ENCODE measurements around the gene AP1G1.
A peak's percentile ranks its signal among the peaks of the same experiment; 100 is the strongest.
"Not testable (repeated sequence)": the region's sequence is repeated elsewhere in the genome, so short reads cannot be mapped to it uniquely, and the experiment has no call there.

Gene AP1G1

DNA sequence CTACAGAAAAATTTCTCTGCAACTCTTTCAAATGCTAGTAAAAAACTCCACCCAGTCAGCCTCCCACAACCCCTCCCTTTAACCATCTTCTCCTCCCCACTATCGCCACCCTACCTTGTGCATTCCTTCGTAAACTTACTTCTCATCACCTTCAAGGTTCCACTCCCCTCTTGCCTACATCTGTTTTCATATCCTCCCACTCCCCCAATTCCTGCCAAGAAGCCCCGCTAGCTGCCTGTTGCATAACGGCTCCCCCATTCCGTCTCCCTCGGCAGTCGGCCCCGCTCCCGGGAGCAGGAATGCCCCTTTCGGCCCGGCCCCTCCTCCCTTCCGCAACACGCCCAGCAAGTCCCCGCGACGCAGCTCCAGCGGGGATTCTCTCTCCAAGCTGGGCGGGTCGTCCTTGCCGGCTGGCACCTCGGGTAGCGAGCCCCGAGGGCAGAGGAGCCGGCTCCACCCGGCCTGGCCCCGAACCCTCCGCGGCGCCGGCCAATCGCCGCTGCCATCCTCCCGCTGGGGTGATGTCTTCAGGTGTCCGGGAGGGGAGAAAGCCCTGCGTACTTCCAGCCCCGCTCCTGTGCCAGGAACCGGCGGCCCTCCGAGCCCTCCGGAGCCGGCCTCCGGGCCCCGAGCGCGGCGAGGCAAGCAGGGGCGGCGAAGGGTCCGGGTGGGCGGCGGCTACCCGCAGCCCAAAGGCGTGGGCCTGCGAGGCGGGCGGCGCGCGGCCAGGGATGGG is 85.7 kb downstream of the AP1G1 start:
- H3K4me1 Mint-ChIP-seq = peaks cover 31% of the 10 kb centered on the region
- H3K27ac Mint-ChIP-seq = peak overlapping the region; percentile 87
- DNase-seq (ENCODE audit: low spot score in 2 of 2) (peak; percentile 33 to 61), ATAC-seq (ENCODE audit: low read depth) (peak; percentile 14)
- H3K36me3 Mint-ChIP-seq = no peaks in the 10 kb centered on the region
- H3K27me3 Mint-ChIP-seq = no peaks in the 10 kb centered on the region
- H3K4me3 Mint-ChIP-seq = peak overlapping the region; percentile 92
- H3K9me3 Mint-ChIP-seq = no peaks in the 10 kb centered on the region

DNA sequence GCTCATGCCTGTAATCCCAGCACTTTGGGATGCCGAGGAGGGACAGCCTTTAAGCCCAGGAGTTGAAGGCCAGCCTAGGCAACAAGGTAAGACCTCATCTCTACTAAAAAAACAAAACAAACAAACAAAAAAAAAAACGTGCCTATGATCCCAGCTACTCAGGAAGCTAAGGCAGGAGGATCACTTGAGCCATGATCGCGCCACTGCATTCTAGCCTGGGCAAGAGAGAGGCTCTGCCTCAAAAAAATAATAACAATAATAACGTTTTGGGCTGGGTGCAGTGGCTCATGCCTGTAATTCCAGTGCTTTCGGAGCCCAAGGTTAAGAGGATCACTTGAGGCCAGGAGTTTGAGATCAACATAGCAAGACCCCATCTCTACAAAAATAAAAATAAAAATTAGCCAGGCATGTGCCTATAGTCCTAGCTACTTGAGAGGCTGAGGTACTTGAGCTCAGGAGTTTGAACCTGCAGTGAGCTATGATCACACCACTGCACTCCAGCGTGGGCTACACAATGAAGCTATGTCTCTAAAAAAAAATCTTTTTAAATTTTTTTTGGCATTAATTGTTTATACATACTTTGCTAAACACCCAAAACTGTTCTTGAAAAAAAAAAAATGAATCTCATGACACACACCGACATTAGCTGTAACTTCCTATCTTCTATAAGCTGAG is 87.4 kb downstream of the AP1G1 start:
- H3K27me3 Mint-ChIP-seq = no peaks in the 10 kb centered on the region
- H3K4me1 Mint-ChIP-seq = peaks cover 21% of the 10 kb centered on the region
- no peak overlapping the region for H3K4me3 Mint-ChIP-seq
- DNase-seq (ENCODE audit: low spot score in 2 of 2) (no peak), ATAC-seq (ENCODE audit: low read depth) (no peak)
- H3K27ac Mint-ChIP-seq = no peak overlapping the region
- no peaks in the 10 kb centered on the region for H3K36me3 Mint-ChIP-seq
- H3K9me3 Mint-ChIP-seq = no peaks in the 10 kb centered on the region

DNA sequence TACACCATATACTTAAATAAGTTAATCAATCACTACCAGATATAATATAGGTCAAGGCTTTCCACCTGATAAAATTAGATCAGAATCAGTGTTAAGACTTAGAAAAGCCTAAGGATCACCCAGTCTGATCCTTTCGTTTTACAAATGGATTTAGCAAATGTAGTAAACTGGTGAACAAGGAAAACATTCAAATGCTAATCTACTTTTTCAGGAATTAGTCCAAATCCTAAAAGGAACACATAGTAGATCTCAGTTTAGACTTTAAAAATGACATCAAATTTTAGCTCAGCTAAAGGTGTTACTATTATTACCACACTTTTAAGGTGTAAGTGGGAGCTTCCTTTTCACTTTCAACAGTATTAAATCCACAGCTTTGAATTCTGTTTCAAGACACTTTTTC is 96.1 kb downstream of the AP1G1 start:
- H3K4me3 Mint-ChIP-seq = no peak overlapping the region
- H3K36me3 Mint-ChIP-seq = peaks cover 4% of the 10 kb centered on the region
- H3K27ac Mint-ChIP-seq = no peak overlapping the region
- no peaks in the 10 kb centered on the region for H3K9me3 Mint-ChIP-seq
- DNase-seq (ENCODE audit: low spot score in 2 of 2) (no peak), ATAC-seq (ENCODE audit: low read depth) (no peak)
- peaks cover 10% of the 10 kb centered on the region for H3K4me1 Mint-ChIP-seq
- H3K27me3 Mint-ChIP-seq = no peaks in the 10 kb centered on the region

DNA sequence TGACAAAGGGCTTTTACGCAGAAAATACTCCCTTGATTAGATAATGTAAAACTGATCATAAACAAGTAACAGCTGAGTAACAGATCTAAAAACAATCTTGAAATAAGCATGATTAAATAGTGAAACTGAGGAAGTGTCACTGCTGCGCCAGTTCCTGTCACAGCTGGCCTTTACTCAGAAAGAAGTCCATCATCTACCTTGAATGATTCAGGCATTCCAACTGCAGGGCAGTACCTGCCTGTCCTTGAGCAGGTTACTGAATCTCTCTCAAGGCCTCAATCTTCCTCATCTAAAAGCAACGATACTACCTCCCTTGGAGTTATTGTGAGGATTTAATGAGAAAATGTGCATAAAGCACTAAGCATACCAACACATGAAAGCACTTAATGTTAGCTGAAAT is 96.8 kb downstream of the AP1G1 start:
- H3K4me1 Mint-ChIP-seq = peaks cover 11% of the 10 kb centered on the region
- H3K4me3 Mint-ChIP-seq = no peak overlapping the region
- no peaks in the 10 kb centered on the region for H3K27me3 Mint-ChIP-seq
- no peaks in the 10 kb centered on the region for H3K9me3 Mint-ChIP-seq
- H3K36me3 Mint-ChIP-seq = peaks cover 4% of the 10 kb centered on the region
- DNase-seq (ENCODE audit: low spot score in 2 of 2) = no peak
- no peak for ATAC-seq (ENCODE audit: low read depth)
- H3K27ac Mint-ChIP-seq = no peak overlapping the region

DNA sequence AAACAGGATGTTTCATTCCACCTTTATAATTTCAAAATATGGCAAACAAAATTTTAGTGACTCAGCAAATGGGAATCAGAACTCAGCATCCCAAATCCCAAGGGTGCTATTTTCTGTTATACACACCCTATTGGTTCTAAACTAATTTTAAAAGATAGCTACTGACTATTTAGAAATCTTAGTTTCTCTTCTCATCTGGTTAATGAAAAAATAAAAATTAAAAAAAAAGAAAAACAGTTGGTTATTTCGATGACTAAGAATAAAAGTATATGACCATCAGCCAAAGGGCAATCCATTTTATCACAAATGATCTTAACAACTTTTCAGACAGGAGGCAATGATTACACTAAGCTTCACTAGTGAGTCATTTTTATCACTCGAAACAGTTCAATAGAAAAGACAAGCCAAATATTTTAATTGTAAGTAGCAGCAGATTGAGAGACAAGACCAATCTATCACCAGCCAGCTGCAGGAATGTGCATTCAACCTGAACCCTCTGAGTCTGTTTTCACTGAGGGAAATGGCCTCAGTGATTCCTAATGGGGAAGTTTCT is 99.3 kb downstream of the AP1G1 start:
- Mint-ChIP-seq H3K4me1 (peaks cover 13% of the 10 kb centered on the region), H3K27ac (no peak overlapping the region), H3K9me3 (no peaks in the 10 kb centered on the region), H3K4me3 (no peak overlapping the region), H3K36me3 (no peaks in the 10 kb centered on the region), H3K27me3 (no peaks in the 10 kb centered on the region)
- DNase-seq (ENCODE audit: low spot score in 2 of 2) (no peak), ATAC-seq (ENCODE audit: low read depth) (no peak)

DNA sequence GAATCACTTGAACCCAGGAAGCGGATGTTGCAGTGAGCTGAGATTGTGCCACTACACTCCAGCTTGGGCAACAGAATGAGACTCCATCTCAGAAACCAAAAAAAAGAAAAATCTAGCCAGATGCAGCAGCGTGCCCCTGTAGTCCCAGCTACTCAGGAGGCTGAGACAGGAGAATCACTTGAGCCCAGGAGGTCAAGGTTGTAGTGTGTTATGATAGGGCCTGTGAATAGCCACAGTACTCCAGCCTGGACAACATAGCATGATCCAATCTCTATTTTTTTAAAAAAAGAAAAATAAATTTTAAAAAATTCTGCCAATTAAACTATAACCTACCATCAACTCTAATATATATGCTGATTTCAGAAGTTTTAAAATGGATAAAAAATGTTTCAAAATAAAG is 99.9 kb downstream of the AP1G1 start:
- no peaks in the 10 kb centered on the region for H3K27me3 Mint-ChIP-seq
- no peak overlapping the region for H3K4me3 Mint-ChIP-seq
- no peak for ATAC-seq (ENCODE audit: low read depth)
- no peak for DNase-seq (ENCODE audit: low spot score in 2 of 2)
- H3K36me3 Mint-ChIP-seq = no peaks in the 10 kb centered on the region
- H3K4me1 Mint-ChIP-seq = peaks cover 13% of the 10 kb centered on the region
- H3K9me3 Mint-ChIP-seq = no peaks in the 10 kb centered on the region
- H3K27ac Mint-ChIP-seq = no peak overlapping the region

DNA sequence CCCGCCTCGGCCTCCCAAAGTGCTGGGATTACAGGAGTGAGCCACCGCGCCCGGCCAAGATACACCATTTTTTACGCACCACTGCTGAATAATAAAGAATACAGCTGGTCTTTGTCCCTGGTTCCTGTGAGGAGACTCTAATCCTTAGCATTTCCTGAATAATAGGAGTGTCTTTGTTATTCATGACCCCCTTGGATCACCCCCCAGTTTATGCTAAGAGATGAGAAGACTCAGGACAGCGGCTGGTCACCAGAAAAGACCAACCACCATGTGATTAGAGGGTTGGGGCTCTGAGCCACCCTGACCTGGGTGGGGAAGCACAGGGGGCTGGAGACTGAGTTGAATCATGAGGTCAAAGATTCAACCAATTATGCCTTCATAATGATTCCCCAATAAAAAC is 101.4 kb downstream of the AP1G1 start:
- Mint-ChIP-seq H3K4me1 (peaks cover 13% of the 10 kb centered on the region), H3K9me3 (no peaks in the 10 kb centered on the region), H3K27me3 (no peaks in the 10 kb centered on the region), H3K36me3 (peaks cover 2% of the 10 kb centered on the region), H3K27ac (no peak overlapping the region), H3K4me3 (no peak overlapping the region)
- no peak for ATAC-seq (ENCODE audit: low read depth)
- no peak for DNase-seq (ENCODE audit: low spot score in 2 of 2)

DNA sequence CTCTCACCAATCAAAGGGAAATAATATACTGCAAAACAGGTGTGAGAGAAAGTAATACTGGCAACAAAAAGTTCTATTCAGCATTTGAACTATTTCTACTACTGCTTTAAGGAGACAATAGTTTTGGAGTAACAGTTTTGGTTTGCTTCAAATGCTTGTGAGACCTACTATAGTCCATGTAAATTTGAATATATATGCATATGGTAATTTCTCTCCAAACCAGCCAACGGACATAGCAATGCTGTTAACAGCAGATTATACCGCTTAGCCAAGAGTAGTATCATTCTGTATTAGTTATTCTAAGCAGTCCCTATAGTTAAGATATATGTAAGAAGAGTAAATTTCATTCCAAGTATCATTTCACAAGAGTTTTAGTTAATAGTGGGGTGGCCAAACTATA is 102.6 kb downstream of the AP1G1 start:
- H3K9me3 Mint-ChIP-seq = no peaks in the 10 kb centered on the region
- ATAC-seq (ENCODE audit: low read depth) (no peak), DNase-seq (ENCODE audit: low spot score in 2 of 2) (no peak)
- peak overlapping the region; percentile 36 for H3K27ac Mint-ChIP-seq
- H3K4me1 Mint-ChIP-seq = peaks cover 11% of the 10 kb centered on the region
- peaks cover 2% of the 10 kb centered on the region for H3K36me3 Mint-ChIP-seq
- H3K4me3 Mint-ChIP-seq = no peak overlapping the region
- H3K27me3 Mint-ChIP-seq = no peaks in the 10 kb centered on the region

DNA sequence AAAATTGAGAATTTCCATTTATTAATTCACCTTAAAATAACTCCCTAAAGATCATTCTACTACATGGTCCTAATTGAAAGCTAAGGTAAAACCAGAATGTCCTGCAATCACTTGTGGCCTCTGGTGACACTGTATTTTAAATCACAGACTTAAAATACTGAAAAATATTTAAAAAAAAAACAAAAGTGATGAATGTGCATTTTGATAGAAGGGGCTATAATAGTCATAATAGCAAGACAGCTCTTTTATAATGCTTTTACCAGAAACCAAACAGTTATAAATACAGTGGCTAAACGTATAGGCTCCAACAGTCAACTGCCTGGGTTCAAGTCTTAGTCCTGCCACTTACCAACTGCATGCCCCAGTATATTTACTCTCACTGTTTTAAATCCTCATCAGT is 105.3 kb downstream of the AP1G1 start:
- Mint-ChIP-seq H3K36me3 (peaks cover 9% of the 10 kb centered on the region), H3K27ac (no peak overlapping the region), H3K4me3 (no peak overlapping the region), H3K4me1 (peaks cover 13% of the 10 kb centered on the region), H3K9me3 (no peaks in the 10 kb centered on the region), H3K27me3 (no peaks in the 10 kb centered on the region)
- ATAC-seq (ENCODE audit: low read depth) (no peak), DNase-seq (ENCODE audit: low spot score in 2 of 2) (no peak)

DNA sequence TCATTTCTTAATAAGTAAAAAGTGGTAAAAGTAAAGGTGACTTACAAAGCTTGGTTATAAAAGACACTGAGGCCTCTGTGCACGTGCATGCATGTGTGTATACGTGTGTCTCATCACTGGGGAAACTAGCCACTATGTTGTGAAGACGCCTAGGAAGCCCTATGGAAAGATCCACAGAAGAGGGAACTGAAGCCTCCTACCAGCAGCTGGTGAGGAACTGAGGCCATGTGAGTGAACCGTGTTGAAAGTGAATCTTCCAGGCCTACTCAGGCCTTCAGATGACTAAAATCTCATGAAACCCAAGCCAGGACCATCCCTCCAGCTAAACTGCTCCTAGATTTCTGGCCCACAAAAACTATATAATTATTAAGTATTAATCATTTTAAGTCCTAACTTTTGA is 107.8 kb downstream of the AP1G1 start:
- H3K9me3 Mint-ChIP-seq = no peaks in the 10 kb centered on the region
- no peak for ATAC-seq (ENCODE audit: low read depth)
- peaks cover 9% of the 10 kb centered on the region for H3K4me1 Mint-ChIP-seq
- no peak overlapping the region for H3K4me3 Mint-ChIP-seq
- H3K36me3 Mint-ChIP-seq = peaks cover 9% of the 10 kb centered on the region
- peak overlapping the region; percentile 20 for H3K27ac Mint-ChIP-seq
- no peaks in the 10 kb centered on the region for H3K27me3 Mint-ChIP-seq
- no peak for DNase-seq (ENCODE audit: low spot score in 2 of 2)

DNA sequence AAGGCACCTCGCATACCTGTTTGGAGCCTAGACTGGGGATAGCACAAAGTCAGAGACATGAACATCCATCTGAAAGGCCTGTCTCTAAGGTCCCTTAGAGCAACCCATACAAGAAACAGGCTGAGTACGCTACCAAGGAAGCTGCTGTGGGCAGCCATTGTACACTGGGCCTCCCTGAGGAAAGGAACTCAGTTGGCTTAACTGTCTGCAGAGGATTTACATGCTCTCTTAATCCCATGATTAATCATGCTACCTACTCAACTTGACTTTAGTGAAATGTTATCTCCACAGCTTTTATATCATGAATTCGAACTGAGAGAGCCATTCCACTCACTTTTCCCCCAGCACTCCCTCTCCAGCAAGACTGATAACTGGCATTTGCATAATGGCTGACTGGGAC is 110.1 kb downstream of the AP1G1 start:
- peaks cover 4% of the 10 kb centered on the region for H3K4me1 Mint-ChIP-seq
- H3K9me3 Mint-ChIP-seq = no peaks in the 10 kb centered on the region
- H3K27ac Mint-ChIP-seq = peak overlapping the region; percentile 58
- no peak overlapping the region for H3K4me3 Mint-ChIP-seq
- no peaks in the 10 kb centered on the region for H3K27me3 Mint-ChIP-seq
- DNase-seq (ENCODE audit: low spot score in 2 of 2) (no peak), ATAC-seq (ENCODE audit: low read depth) (no peak)
- H3K36me3 Mint-ChIP-seq = peaks cover 9% of the 10 kb centered on the region

DNA sequence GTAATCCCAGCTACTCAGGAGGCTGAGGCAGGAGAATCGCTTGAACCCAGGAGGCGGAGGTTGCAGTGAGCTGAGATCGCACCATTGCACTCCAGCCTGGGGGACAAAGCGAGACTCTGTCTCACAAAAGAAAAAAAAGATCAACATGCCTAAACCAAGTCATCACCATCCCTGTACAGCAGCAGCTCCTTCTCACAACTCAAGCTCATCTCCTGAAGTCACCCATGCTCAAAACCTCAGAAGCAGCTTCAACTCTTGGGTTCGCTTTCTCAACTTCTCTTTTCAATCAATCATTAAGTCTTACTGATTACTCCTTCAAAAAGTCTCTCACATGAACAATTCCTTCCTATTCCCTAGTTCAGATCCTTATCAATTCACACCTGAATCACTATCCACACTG is 115.5 kb downstream of the AP1G1 start:
- DNase-seq (ENCODE audit: low spot score in 2 of 2) = no peak
- Mint-ChIP-seq H3K4me3 (peak overlapping the region; percentile 43), H3K9me3 (no peaks in the 10 kb centered on the region), H3K36me3 (peaks cover 11% of the 10 kb centered on the region), H3K27ac (peak overlapping the region; percentile 30), H3K27me3 (no peaks in the 10 kb centered on the region), H3K4me1 (peaks cover 14% of the 10 kb centered on the region)
- ATAC-seq (ENCODE audit: low read depth) = peak; percentile 78

DNA sequence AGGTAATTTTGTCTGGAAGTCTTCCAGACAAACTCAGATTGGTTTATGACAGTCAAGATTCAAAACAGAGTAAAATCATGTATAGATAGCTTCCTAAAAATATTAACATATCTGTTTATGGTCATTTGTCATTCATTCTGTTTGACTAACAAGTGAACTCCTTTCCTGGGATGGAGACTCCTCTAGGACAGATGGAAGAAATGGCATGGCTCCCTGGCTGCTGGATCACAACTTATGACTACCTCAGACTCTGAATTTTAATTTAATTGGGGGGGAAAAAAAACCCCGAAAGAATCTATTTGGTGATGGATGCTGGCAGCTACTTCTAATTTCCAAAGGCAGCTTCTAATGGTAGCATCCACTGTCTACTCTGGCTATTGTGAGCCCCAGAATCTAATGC is 118.7 kb downstream of the AP1G1 start:
- no peak for DNase-seq (ENCODE audit: low spot score in 2 of 2)
- no peak overlapping the region for H3K4me3 Mint-ChIP-seq
- no peaks in the 10 kb centered on the region for H3K9me3 Mint-ChIP-seq
- no peak for ATAC-seq (ENCODE audit: low read depth)
- peaks cover 14% of the 10 kb centered on the region for H3K4me1 Mint-ChIP-seq
- H3K27me3 Mint-ChIP-seq = no peaks in the 10 kb centered on the region
- H3K27ac Mint-ChIP-seq = no peak overlapping the region
- H3K36me3 Mint-ChIP-seq = peaks cover 19% of the 10 kb centered on the region

DNA sequence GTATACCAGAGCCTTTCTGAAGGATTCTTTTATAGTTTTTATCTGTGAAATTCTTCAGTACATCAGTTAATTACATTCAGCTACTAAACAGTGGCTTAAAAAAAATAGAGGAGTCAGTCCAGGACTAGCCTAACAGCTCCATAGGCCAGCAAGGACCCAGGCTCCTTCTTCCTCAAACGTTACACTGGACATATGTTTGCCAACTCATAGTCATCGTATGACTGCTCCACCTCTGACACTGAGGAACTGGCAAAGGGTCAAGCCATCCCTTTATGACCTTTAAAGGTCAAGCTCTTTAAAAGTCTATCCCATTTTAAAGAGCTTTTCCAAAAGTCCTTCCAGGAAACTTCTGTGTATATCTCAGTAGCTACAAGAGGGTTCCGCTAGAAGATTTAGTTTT is 120.8 kb downstream of the AP1G1 start:
- H3K9me3 Mint-ChIP-seq = no peaks in the 10 kb centered on the region
- H3K27ac Mint-ChIP-seq = no peak overlapping the region
- H3K4me1 Mint-ChIP-seq = peaks cover 8% of the 10 kb centered on the region
- ATAC-seq (ENCODE audit: low read depth) = no peak
- no peak overlapping the region for H3K4me3 Mint-ChIP-seq
- no peak for DNase-seq (ENCODE audit: low spot score in 2 of 2)
- no peaks in the 10 kb centered on the region for H3K27me3 Mint-ChIP-seq
- H3K36me3 Mint-ChIP-seq = peaks cover 32% of the 10 kb centered on the region

DNA sequence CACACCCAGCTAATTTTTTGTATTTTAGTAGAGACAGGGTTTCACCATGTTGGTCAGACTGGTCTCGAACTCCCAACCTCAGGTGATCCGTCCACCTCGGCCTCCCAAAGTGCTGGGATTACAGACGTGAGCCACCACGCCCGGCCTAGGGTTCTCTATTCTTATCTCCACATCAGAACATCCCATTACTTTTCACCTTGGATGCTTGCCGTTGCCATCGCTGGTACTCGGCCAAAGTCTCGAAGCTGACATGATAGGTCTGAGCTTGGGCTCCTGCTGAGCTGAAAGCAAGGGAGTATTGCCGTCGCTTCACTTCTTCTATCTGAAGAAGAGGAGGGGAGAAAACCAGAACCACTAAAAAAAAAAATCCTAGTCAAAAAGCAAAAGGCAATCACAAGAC is 124.4 kb downstream of the AP1G1 start:
- not testable (repeated sequence) for ATAC-seq (ENCODE audit: low read depth); DNase-seq (ENCODE audit: low spot score in 2 of 2); H3K4me1 Mint-ChIP-seq; H3K9me3 Mint-ChIP-seq; H3K27ac Mint-ChIP-seq; H3K27me3 Mint-ChIP-seq; H3K4me3 Mint-ChIP-seq
- peaks cover 40% of the 10 kb centered on the region for H3K36me3 Mint-ChIP-seq
